ENCODE data around the gene TGM6.

The TGM6 gene

DNA sequence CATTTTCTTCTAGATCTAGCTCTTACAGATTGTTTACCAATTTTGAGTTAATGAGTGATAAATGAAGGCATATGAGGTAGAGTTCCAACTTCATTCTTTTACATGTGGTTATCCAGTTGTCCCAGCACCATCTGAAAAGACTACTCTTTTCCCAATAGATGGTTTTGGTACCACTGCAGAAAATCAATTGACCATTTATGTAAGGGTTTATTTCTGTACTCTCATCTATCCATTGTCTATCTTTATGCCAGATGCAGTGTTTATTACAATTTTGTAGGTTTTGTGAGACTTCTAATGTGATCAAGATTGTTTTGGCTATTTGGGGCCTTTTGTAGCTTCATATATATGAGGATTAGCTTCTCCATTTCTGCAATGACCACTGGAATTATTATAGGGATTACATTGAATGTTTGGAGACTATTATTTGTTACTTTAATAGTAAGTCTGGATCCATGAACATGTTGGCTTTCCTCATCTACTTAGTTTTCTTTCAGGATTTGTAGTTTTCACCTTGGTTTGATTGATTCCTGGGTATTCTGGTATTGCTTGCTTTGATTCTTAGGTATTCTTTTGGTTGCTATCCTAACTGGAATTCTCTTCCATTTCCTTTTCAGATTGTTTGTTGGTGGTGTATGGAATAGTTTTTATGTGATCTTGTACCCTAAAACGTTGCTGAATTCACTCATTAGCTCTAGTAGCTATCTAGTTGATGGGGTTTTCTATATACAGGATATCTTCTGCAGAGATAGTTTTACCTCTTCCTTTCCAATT is 79.5 kb downstream of the TGM6 start:
- no peak for DNase-seq

GRCh38 chr20:2460752-2461424 is 80.2 kb downstream of the TGM6 start:
- DNase-seq: no peak

DNA sequence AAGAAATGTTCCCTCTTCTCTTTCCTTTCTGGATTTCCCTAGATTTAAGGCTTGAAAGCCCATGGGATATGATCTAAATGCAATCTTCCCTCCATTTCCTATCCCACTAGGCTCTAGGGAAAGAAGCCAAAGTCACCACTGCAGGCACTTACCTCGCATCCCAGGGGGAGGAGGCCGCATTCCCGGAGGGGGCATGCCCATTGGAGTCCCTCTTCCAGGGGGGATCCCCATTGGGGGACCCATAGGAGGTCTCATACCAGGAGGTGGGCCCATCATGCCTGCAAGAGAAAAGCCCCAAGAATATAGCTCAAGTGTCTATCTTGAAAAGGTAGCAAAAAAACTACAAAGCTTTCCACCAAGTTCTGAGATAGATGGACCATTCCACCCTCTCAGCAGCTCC is 81.8 kb downstream of the TGM6 start:
- no peak for DNase-seq

GRCh38 chr20:2463616-2464365 is 83.1 kb downstream of the TGM6 start:
- DNase-seq: no peak

- DNase-seq: no peak
Measured at GRCh38 chr20:2465100-2465499, 84.4 kb downstream of the TGM6 start.

GRCh38 chr20:2467412-2467811 is 86.7 kb downstream of the TGM6 start:
- DNase-seq: no peak

- DNase-seq: no peak
Measured at GRCh38 chr20:2468581-2469407, 88.1 kb downstream of the TGM6 start.

DNA sequence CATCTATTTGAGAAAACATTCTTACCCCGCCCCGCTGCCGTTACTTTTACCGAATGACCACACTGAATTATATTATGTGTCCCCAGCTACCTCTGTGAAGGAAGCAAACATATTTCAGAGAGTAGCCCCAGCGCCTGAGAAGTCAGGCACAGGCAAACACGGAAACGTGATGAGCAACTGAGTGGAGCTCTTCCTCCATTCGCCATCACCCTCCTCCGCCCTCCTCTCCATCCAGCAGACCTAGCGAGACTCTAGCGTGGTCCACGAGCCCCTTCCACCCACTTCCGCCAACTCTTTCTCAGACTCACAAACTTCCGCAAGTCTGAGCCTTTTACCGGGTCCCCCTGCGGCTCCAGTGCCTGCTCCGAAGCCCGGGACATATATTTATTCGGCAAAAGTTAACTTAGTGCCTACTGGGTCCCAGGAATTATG is 89.3 kb downstream of the TGM6 start:
- DNase-seq: no peak

GRCh38 chr20:2470423-2471193 is 89.9 kb downstream of the TGM6 start, which contains the start of gene SNRPB:
Gene SNRPB, minus strand, starts transcription at chr20:2470789. Its CDS starts 99 bp downstream, at chr20:2470690.
- peak; percentile 96 for DNase-seq

DNA sequence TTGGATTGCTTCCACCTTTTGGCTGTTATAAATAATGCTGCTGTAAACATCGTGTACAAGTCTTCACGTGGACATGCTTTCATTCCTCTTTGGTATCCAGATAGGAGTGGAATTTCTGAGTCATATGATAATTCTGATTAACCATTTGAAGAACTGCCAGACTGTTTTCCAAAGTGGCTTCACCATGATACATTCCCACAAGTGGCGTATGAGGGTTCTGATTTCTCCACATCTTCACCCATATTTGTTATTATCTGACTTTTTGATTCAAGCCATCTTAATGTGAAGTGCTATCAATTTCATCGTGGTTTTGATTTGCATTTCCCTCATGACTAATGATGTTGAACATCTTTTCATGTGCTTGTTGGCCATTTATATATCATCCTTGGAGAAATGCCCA is 92.8 kb downstream of the TGM6 start:
- no peak for DNase-seq

DNA sequence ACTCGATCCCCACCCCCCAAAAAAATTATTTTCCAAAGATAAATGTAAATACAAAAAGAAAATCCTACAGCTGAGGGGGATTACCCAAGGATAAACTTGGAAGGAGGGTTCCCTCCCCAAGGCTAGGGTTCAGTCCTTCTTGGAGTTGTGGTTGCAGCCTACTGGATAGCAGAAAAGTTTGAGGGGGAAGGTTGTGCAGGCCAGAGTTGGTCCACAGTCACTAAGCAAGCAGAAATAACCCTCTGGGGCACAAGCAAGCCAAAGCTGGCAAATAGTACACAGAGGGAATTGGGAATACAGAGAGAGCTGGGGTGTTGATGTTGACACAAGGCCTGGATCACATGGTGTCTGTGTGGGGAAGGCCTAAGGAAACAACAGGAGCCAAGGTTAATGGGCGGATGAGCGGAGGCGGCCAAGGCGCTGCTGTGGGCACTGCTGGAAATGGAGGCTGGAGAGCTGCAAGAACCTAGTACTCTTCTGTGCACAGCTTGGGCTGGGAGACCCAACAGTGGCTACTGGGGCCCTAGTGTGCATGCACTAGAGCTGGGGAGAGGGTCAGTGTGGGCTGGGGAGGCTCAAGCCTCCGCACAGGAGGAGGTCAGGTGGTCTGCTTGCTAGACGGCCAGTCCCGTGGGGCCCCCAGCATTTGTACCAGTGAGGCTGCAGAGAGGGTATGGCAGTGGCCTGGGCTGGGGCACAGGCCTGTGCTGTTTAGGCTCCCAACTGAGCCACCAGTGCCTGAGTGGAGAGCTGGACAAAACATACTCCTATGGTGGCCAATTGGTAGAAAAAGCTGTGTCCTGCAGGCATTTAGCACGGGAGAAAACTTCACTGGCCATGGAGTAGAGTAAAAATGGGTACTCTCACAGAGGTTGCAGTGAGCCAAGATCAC is 95.4 kb downstream of the TGM6 start:
- no peak for DNase-seq

GRCh38 chr20:2476742-2477615 is 96.3 kb downstream of the TGM6 start:
- no peak for DNase-seq

DNA sequence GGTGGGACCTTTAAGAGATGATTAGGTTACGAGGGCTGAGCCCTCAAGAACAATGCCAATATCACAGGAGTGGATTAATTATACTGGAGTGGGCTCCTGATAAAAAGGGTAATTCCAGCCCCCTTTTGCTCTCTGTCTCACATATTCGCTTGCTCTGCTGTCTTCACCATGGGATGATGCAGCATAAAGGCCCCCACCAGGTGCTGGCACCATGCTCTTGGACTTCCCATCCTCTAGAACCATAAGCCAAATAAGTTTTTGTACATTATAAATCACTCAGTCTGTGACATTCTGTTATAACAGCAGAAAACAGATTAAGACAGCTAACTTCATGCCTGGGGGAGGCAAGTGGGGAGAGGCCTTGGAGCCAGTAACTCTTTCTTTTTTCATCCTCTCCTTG is 99.7 kb downstream of the TGM6 start:
- DNase-seq: no peak

All from activated T-cell treated with anti-CD3 and anti-CD28 coated beads, Interleukin-2, amount 50 U/mL, for 1 hour (primary cell).